Islet of Langerhans (tissue), 1 donor: Measurements from ENCODE around the gene TBATA.

Experiments
- FAIRE-seq: peaks from one replicate; lab custom pipeline; 2011; peaks lifted over from hg19 to GRCh38; lab: Jason Lieb, UNC

The TBATA gene, protein sequence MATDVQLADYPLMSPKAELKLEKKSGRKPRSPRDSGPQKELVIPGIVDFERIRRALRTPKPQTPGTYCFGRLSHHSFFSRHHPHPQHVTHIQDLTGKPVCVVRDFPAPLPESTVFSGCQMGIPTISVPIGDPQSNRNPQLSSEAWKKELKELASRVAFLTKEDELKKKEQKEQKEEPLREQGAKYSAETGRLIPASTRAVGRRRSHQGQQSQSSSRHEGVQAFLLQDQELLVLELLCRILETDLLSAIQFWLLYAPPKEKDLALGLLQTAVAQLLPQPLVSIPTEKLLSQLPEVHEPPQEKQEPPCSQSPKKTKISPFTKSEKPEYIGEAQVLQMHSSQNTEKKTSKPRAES

DNA sequence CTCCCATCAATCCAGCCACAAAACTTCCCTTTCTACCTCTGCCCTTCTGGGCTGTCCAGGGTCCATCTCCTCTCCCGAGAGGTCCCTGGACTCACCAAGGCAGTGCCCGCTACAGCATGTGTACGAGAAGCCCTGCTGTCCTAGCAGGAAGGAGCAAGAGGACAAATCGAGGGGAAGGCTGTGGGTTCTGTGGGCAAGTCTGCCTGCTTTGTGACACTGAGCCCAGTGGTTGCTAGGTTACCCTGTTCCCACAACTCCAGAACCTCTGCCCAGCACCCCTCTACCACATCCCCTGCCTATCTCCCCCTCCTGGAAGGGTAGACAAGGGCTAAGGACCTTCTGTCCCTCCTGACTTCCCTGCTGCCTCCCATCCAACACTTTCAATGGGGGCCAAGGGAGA is at the start of gene TBATA:
Gene TBATA (minus strand): TSS at position 188 of the 400 bp plus-strand sequence. CDS start 1,998 bp downstream, outside the sequence.
- no peak for FAIRE-seq

DNA sequence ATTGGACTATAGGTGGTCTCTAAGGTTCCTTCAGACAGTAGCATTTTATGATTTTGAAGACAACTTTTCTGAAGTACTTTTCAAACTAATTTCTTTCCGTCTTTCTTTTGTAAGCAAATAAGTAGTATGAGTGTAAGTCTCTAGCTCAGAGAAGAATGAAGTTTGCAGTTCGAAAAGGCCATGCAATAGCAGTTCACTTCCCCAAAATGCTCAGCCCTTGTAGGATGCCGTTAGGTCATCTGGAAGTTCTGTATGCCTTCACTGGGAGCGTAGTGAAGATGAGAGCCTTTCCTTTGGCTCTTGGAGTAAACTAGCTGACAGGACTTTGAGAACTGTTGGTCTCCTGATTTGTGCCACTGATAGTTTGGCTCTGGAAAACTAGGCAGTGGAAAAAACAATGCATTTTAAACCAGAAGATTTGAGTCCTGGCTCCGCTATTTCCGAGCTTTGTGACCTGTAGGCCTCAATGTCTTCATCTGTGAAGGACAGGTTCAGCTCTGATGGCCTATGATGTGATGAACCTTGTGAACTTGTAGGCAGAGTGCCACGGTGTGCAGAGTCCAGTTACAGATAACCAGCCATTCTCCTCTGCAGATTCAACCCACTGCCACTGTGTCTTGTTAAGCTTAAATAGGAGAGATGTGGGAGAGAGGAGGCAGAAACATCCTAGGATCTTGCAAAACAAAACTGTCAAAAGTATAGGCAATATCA is 49.4 kb upstream of the TBATA start:
- no peak for FAIRE-seq

DNA sequence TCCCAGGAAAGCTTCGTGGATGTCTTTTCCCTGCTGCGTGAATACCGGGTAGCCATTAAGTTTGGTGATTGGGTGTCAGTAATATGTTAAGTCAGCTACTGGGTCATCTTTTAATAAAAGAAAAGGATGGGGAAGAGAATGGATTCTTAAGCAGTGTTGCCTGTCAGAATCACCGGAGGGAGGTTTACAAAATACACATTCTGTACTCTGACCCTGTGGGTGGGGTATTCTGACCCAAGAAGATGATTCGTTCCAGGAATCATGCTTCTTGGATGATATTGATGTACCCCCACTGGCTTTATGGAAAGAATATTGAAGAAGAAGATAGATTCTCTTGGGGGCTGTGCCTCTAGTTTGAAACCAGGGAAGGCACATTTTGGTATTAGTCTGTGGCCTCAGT is 48.8 kb upstream of the TBATA start:
- FAIRE-seq: no peak

DNA sequence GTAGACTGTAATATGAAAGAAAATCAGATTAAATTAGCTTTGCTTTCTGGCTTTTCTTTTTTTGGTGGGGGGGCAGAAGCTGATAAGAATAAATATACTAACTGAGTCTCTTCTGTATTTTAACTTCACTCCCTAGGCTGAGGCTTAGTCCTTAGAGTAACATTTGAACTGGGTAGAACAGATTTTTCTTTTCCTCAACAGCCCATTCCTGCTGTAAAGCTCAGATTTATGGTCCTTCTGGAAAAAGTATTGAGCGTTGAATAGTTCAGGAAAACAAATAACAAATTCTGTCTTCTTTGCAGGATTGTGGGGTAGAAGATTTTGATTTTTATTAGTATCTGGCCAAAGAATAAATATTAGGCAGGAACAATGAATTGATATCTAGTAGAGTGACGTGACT is 48.4 kb upstream of the TBATA start:
- FAIRE-seq: no peak

DNA sequence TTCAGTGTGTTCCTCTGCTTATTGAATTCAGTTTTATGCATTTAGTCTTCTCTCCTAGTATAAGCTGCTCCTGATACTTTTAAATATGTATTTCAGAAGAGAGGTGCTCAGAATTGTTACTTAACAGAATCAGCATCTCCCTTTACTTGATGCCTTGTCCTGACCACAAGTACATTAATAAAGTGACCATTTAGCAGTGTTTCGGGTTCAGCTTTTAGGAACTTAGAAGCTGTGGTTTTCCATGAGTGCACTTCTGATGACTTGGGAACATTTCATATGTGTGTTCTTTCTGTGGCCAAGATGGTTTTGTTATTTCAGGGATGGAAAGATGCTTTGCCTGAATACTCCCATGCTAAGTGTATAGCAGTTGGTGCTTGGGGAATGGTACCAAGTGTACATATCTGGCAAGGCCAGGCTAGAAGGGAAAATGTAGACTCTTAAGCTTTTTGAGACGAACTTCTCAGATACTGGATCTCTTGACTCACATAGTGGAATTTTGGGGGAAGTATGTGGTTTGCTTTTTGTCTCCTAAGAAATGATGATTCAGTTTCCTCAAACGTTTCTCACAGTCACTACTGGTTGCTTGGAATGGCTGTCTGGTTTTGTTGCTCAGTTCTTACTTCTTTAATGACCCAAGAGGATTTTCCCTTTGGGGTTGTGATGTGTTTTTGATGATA is 47.8 kb upstream of the TBATA start:
- no peak for FAIRE-seq

DNA sequence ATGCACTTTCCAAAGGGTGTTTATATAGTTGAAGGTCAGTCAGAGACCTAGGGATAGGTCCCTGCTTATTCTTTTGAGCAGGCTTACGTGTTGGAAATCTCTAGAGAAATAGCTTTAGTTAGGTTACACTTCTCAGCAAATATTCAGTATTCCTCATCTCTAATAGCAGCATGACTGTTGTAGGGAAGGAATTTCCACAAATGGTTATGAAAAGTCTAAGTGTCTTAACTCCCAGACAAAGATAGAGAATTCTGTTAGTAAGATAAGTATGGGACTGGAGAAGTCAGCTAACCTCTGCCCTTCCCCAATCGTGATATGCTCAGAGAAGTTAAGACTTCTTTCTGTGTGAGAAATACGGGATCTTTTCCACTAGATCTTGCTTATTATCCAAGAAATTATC is 47.0 kb upstream of the TBATA start:
- FAIRE-seq: no peak

DNA sequence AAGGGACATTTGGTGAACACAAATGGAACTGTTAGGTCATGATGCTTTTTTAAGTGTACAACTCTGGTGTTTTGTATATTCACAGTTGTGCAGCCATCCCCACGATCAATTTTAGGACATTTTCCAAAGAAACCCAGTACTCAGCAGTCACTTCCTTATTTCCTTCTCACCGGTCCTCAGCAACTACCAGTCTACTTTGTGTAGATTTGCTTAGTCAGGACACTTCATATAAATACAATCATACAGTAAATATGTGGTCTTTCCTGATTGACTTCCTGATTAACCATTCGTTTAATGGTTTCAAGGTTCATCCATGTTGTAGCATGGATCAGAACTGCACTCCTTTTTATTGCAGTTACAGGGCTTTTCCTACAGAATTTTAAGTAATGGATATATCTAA is 45.0 kb upstream of the TBATA start:
- peak; percentile 9 for FAIRE-seq

DNA sequence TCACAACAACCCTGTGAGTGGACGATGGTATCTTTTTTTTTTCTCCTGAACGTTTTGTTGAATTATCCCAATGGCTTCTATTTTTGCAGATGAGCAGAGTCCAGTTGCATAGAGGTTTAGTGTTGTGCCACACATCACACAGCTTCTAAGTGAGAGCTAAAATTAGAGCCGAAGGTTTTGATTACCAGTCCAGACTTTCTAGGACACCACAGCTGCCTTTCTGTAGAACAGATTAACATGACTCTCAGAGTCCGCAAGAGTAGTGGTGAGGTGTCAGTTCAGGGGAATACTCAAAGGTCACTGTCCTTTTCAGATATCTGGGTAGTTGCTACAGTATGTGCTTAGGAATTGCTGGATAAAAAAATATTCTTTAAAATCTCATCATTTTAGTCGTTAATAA is 44.4 kb upstream of the TBATA start:
- peak; percentile 41 for FAIRE-seq

DNA sequence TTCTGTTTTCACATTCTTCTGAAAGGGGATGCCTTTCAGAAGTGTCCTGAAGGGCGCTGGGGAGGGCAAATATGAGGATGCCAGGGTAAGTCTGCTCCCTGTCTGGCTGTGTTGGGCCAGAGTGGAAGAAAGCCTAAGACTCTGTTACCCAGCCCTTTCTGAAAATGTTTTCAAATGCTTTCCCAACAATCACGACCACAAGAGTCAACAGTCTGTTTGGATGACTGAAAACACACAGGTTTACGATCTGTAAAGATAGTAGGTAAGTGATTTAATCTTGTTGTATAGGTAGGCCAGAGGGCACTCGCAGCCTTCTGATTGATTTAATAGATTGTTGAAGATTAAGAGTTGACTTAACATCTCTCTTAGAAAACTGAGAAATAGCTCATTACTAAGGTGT is 43.7 kb upstream of the TBATA start:
- no peak for FAIRE-seq

DNA sequence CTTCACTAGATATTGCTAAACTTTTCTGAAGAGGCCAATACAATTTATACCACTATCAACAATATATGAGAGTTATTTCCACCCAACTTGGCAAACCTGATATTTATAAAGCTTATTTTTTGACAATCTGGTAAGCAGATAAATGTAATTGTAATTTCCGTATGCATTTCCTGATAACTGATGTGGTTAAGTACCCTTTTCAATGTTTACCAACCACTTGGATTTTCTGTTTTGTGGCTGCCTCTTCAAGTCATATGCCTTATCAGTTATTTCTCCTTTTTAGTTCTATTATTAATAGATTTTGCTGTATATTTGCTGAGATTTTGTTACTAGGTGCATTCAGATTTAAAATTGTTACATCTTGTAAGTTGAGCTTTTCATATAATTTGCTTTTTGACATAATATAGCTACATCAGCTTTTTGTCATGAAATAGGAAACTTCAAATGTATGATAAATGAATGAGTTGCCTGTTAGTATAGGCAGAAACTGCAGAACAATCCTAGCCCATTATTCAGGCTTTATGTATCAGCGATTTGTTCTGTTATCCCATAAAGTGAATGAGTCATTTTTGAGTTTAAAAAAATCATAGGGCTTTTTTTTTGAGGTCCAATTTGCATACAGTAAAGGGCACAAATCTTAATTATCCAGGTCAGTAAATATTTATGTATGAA is 42.0 kb upstream of the TBATA start:
- peak; percentile 13 for FAIRE-seq

DNA sequence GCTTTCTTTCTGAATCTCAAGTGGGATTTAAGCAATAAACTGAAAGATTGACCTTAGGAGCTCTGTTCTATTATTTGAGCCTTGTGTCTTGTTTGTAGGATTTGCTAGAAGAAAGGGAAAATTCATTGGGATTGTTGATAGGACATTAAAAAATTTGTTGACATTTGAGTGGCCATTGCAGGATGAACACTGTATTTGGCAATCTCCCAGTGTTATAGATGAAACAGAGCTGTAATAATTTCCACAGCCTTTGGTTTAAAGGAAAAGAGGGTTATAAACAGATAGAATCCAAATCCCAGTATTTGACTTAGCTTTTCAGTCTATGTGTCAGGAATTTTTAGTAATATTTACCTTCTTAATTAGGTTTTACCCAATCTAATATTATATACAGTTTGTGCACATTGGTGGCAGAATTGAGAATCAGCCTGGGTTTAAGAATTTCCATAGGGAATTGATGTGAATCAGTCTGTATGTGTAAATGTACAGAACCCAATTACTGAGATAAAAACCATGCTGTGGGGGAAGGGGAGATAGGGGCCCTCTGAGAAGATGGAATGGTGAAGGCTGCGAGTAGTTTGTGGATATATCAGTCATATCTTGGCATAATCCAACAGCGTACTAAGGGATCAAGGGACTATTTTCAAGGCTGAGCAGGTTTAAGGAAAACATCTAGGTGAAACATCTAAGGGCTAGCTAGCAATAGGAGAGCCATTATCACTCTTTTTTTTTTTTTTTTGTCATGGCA is 37.1 kb upstream of the TBATA start:
- FAIRE-seq: no peak

DNA sequence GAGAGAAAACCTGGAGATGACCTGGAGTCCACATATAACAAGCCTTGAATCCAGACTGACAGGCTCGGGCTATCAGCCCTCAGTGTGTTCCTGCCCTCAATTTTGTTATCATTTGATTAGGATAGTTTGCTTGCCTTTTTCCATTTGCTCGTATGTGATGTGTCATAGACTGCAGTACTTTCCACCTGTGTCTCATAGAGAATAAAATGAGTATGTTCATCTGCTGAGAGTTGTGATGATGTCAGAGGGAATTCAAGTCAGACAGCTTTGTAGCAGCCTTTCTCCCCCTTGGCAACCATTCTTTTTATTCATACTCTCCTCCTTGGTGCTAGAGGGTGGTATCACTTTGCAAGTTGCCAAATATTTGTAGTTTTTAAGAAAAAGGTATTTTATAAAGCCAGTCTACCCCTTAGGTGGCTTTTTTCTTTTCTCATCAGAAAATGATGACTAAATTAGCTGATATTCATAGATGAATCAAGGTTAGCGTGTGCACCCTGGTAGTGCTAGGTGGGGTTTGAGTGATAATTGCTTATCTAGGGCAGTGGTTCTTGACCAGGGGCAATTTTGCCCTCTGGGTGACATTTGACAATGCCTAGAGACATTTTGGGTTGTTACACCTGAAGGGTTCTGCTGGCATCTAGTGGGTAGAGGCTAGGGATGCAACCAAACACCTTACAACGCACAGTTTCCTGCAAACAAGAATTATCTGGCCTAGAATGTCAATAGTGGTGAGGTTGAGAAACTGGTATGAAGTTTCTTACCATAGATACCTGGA is 36.0 kb upstream of the TBATA start:
- no peak for FAIRE-seq

DNA sequence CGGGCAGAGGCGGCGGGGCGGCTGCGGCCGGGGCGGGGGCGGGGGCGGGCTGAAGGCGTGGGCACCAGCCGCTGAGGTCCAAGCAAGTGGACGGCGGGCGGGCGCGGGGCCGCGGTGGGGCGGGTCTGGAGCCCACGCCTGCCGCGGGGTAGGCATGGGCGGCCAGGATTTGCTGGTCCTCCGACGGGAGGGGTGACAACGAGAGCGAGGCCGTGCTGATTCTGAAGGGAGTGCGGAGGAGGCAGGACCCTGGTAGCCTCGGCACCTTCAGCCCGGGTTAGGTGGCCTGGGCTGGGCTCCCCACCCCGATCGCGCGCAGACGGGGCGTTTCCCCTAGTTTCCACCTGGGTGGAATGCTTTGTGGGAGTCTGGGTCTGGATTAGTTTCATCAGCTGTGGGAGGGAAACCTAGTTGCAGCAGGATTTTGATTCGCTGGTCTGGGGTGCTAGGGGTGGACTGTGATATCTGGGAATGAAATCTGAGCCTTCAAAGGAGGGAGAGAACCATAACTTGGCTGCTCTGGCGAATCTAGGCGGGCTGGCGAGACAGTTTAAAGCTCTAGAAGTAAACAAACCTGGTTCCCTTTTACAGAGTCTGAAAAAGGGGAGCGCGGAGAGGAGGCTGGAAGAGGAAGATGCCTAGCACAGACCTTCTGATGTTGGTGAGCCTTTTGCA is 31.2 kb upstream of the TBATA start:
- FAIRE-seq: peak; percentile 86

DNA sequence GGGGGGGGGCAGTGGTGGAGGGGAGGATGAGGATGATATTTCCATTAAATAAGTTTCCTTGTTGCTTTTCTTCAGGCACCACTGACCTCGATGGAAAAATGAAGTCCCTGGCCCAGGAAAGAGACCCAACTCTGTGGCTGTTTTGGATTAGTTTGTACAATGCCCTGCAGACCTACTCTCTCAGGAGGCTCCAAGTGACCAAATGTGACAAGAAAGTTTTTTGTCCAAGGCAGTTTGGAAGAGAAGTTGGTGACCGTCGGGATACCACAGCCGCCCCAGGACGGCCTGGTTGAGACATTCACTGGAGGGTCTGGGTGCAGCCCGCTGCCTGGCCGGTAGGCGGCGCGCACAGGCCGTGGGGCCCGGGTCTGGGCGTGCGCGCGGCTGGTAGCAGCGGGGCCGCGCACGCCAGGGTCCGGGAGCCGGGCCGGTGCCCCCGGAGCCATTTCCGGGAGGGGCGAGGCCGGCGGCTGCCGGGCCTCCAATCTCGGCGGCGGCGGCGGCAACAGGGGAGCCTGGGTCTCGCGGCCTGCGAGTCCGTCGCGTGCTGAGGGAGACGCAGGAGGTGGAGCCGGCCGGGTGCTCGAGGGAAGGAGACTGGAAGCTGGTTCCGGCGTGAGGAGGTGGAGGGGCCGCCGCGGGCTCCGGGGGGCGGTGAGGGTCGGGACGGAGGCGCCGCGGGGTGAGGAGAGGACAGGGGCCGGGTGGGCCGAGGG is 30.5 kb upstream of the TBATA start, which contains the start of gene SGPL1:
Gene SGPL1 (plus strand): TSS at position 445 of the 716 bp plus-strand sequence. CDS start 906 bp downstream, outside the sequence.
- FAIRE-seq: no peak

DNA sequence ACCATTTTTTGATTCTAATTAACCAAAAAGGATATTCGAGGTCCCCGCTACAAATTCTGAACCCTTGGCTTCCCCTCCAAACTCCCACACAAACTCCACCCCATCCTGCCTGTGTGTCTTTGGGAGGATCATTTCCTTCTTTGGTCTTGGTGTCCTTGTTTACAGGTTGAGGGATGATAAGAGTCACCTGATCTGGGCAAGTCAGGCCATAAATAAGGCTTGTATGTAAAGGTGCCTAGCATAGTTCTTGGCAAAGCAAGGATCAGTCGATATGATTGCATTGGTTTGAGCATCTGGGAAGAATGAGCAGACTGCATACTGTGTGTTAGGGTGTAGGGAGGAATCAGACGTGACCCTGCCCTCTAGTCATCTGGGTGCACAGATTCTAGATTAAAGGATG is 28.9 kb upstream of the TBATA start:
- FAIRE-seq: no peak

DNA sequence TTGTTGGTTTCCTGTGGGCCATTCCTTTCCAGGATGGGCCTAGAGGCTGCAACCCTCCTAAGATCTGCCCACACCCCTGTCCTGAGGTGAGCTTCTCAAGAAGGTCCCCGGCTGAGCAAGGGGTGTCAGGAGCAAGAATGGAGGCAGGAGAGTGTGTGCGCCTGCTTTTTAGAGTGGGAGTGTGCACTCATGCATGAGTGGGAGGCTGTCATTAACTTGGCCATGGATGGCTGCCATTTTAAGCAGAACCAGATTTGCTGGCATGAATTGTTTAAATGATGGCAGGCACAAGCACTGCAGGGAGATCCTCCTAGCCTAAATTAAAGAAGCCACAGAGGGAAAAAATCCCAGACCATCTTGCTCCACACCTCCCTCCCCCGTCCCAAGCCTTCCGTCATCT is 27.6 kb upstream of the TBATA start:
- no peak for FAIRE-seq

DNA sequence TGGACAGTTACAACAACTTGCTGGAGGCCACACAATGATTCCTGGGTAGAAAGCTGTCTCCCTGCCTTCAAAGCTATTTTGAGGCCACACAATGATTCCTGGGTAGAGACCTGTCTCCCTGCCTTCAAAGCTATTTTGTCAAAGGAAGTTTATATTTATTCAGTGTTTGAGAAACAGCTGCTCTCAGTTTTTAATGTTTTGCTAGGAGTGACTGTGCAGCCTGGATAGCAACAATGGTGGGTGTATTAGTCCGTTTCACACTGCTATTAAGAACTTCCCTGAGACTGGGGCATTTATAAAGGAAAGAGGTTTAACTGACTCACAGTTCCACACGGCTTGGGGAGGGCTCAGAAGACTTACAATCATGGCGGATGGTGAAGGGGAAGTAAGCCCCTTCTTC is 26.7 kb upstream of the TBATA start:
- no peak for FAIRE-seq

DNA sequence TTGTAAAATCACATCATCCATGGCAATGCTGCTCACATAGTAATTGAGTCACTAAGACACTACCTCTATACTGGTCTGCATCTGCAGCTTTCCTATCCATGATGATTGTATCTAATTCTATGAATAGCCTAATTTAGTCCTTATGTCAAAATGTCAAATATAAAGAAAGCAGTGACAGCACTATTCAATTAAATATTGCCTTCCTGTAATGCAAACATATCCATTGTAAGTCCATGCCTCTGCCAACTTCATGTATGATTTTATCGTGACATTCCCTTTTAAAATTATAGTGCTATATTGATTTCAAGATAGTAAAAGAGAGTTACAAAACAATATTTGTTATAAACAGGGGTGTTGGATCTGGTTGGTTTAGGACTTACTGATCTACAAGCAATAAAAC is 25.8 kb upstream of the TBATA start:
- no peak for FAIRE-seq

DNA sequence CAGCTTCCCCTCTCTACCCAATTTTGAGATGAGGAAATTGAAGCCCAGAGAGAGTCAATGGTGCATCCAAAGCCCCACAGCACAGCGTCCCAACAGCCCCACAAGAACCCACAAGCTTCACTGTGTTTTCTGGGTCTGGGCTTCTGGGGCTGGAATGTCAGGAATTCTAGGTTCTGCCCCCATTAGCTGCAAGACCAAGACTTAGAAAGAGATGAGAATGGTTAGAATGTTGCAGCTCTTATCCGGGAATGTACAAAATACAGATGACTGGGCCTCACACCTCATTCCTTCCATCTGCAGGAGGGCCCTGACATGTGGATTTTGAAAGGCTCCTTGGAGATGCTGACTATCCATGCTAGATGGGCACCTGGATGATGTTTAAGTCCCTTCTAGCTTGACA is 24.5 kb upstream of the TBATA start:
- FAIRE-seq: no peak
